GM04503 (cell line): ENCODE measurements around the gene HOXA9.

Experiments
- DNase-seq: peaks from one replicate; pipeline ENCODE4 v3.0.0-alpha.2; 2012; ENCODE audit warnings: low read depth

Gene HOXA9

GRCh38 chr7:27200761-27201579, 35.6 kb upstream of the HOXA9 start:
- DNase-seq = no peak

- no peak for DNase-seq
Observed at GRCh38 chr7:27199849-27200760, 34.8 kb upstream of the HOXA9 start, which contains the start of gene HOXA13. TSS of gene HOXA13 (minus strand) at chr7:27200091. CDS start at chr7:27200077, 14 bp downstream.

GRCh38 chr7:27198871-27199801, 33.8 kb upstream of the HOXA9 start:
- DNase-seq = no peak

GRCh38 chr7:27198138-27198841, 33.0 kb upstream of the HOXA9 start:
- DNase-seq = no peak

- no peak for DNase-seq
Observed at GRCh38 chr7:27197137-27198042, 32.1 kb upstream of the HOXA9 start.

- DNase-seq = no peak
Observed at GRCh38 chr7:27196287-27196767, 31.0 kb upstream of the HOXA9 start.

GRCh38 chr7:27194686-27195379, 29.5 kb upstream of the HOXA9 start:
- no peak for DNase-seq

- DNase-seq = no peak
Observed at GRCh38 chr7:27194002-27194352, 28.6 kb upstream of the HOXA9 start.

GRCh38 chr7:27193335-27194001, 28.1 kb upstream of the HOXA9 start:
- no peak for DNase-seq

- DNase-seq = no peak
Observed at GRCh38 chr7:27192546-27193334, 27.4 kb upstream of the HOXA9 start.

GRCh38 chr7:27191833-27192545, 26.7 kb upstream of the HOXA9 start:
- DNase-seq = no peak

GRCh38 chr7:27191161-27191731, 25.9 kb upstream of the HOXA9 start:
- no peak for DNase-seq

- DNase-seq = no peak
Observed at GRCh38 chr7:27189997-27190748, 24.8 kb upstream of the HOXA9 start.

- no peak for DNase-seq
Observed at GRCh38 chr7:27189295-27189996, 24.1 kb upstream of the HOXA9 start.
